Endothelial cell of umbilical vein (primary cell): ENCODE measurements around the gene AMHR2.

Experiments used
- CTCF ChIP-seq, 2 donors: IDR thresholded peaks; 1 replicate in 1 of 2; 2 replicates in 1 of 2; pipeline ENCODE4 v1.5.1; 2011; ENCODE audit warnings: low read length in 2 of 2, mild to moderate bottlenecking in 2 of 2, moderate library complexity in 2 of 2, control low read depth in 1 of 2, inconsistent platforms in 1 of 2, low read depth in 1 of 2; ENCODE audit not compliant: insufficient read depth in 1 of 2; ENCODE audit errors: extremely low read depth in 1 of 2
- GATA2 ChIP-seq: IDR thresholded peaks from 2 replicates; pipeline ENCODE4 v1.7.0; 2011; ENCODE audit warnings: low read depth, mild to moderate bottlenecking, moderate library complexity, mixed read lengths, low read length; ENCODE audit not compliant: insufficient read length, insufficient read depth
- JUN ChIP-seq: IDR thresholded peaks from 2 replicates; pipeline ENCODE4 v1.6.1; 2011; ENCODE audit warnings: borderline replicate concordance, low read depth; ENCODE audit not compliant: insufficient read length, insufficient read depth
- POLR2A ChIP-seq: IDR thresholded peaks from 2 replicates; pipeline ENCODE4 v1.6.1; 2012; ENCODE audit warnings: low read depth, mild to moderate bottlenecking, control low read depth, low read length
- POLR2AphosphoS5 ChIP-seq: IDR thresholded peaks from 2 replicates; pipeline ENCODE4 v1.6.1; 2012; ENCODE audit warnings: low read depth, mild to moderate bottlenecking, control low read depth, low read length, moderate library complexity; ENCODE audit not compliant: insufficient read depth

- TF ChIP-seq CTCF (IDR thresholded peaks at IDR 0.05; ENCODE audit: extremely low read depth in 1 of 2, insufficient read depth in 1 of 2, low read depth in 1 of 2, low read length in 2 of 2), result no peak
- TF ChIP-seq POLR2A, result no peak
- no peak for TF ChIP-seq JUN
- TF ChIP-seq GATA2, result no peak
- TF ChIP-seq POLR2AphosphoS5, result no peak
Measured at GRCh38 chr12:53467880-53468279, 44.2 kb downstream of the AMHR2 start.
